Stomach (tissue), 9 donors: ENCODE data around the gene KLRC4. TPM values are rescaled to one million over a fixed set of nuclear protein-coding genes. Genes with fewer than 3 reads are reported as not detected.
"Not testable (repeated sequence)": the region's sequence is repeated elsewhere in the genome, so short reads cannot be mapped to it uniquely, and the experiment has no call there.

Experiments used
- DNase-seq, 2 donors: peaks; one replicate each; pipeline versions ENCODE4 v3.0.0 to v3.0.0-alpha.2; 2013 to 2019
- H3K27ac ChIP-seq, 5 donors: fragments of 200-600 bp in 4 of 5; sonication (generic) in 4 of 5; one replicate each; pipeline ENCODE4 v1.5.1; 2013 to 2019; ENCODE audit warnings: mild to moderate bottlenecking in 1 of 5, moderate library complexity in 1 of 5
- H3K27me3 ChIP-seq, 3 donors: fragments of 200-600 bp; sonication (generic); one replicate each; pipeline ENCODE4 v1.5.1; 2017 to 2019; ENCODE audit warnings: mixed run types in 1 of 3
- H3K36me3 ChIP-seq, 4 donors: fragments of 200-600 bp; sonication (generic); 1 replicate in 3 of 4; 2 replicates in 1 of 4; pipeline ENCODE4 v1.5.1; 2016 to 2019
- H3K4me1 ChIP-seq, 4 donors: fragments of 200-600 bp; sonication (generic); one replicate each; pipeline ENCODE4 v1.5.1; 2016 to 2019
- H3K4me3 ChIP-seq, 4 donors: fragments of 200-600 bp; sonication (generic) in 3 of 4; one replicate each; pipeline ENCODE4 v1.5.1; 2016 to 2019; ENCODE audit warnings: mild to moderate bottlenecking in 1 of 4
- H3K9me3 ChIP-seq, 4 donors: fragments of 200-600 bp; sonication (generic); one replicate each; pipeline ENCODE4 v1.5.1; 2016 to 2019
- EP300 ChIP-seq: sonication (generic); formaldehyde crosslinking; IDR thresholded peaks from one replicate; pipeline ENCODE4 v1.6.1; 2017; ENCODE audit warnings: antibody characterized with exemption
- POLR2A ChIP-seq, 4 donors: fragments of 450-650 bp; IDR thresholded peaks; one replicate each; pipeline ENCODE4 v1.6.1; 2016; ENCODE audit warnings: antibody characterized with exemption in 4 of 4, control low read depth in 2 of 4, mild to moderate bottlenecking in 1 of 4, moderate library complexity in 1 of 4
- POLR2AphosphoS5 ChIP-seq, 3 donors: sonication (generic); formaldehyde crosslinking; IDR thresholded peaks; one replicate each; pipeline ENCODE4 v1.6.1; 2016; ENCODE audit warnings: antibody characterized with exemption in 3 of 3
- WGBS, 5 donors: extraction: QIAGEN DNeasy Blood & Tissue Kit in 3 of 5; methylation state at CpG; one replicate each; pipeline versions ENCODE4 v1.1.5 to v1.1.7; 2013 to 2018; 5-methylcytosine and 5-hydroxymethylcytosine counted together
- intact Hi-C: fragments of 100-400 bp; cut with DNase I; formaldehyde crosslinking; loops from one replicate; pipeline ENCODE4 v1.15.1; 2023; ENCODE audit warnings: low total_unique reads
- polyA plus RNA-seq, 3 donors: library from polyadenylated mRNA; stranded (reverse); fragments of 200-250 nt; gene quantifications; one replicate each; pipeline ENCODE4 v1.2.3, GENCODE V29; 2013
- total RNA-seq, 5 donors: library from RNA; depleted of rRNA; stranded (reverse); fragments of >200 nt; gene quantifications; one replicate each; pipeline versions ENCODE4 v1.1.0 to v1.2.3, GENCODE V29; 2014 to 2016
- TF ChIP-seq, protein P1 (sequence below), 7 experiments: fragments of 450-650 bp in 4 of 7; fragments of 200-600 bp in 3 of 7; sonication (generic) in 3 of 7; IDR thresholded peaks; one replicate each; pipeline ENCODE4 v1.5.1; 2016 to 2019; ENCODE audit warnings: antibody characterized with exemption in 7 of 7, control low read depth in 2 of 7, mild to moderate bottlenecking in 1 of 7
- donor health status: healthy with polysubstance abuse.
- donor health status: Bipolar disorder and iron deficiency.
- donor health status: healthy.

KLRC4 gene
- total and polyA plus RNA-seq, 8 donors = 0.13 to 1.3 TPM; not detected in 6

DNA sequence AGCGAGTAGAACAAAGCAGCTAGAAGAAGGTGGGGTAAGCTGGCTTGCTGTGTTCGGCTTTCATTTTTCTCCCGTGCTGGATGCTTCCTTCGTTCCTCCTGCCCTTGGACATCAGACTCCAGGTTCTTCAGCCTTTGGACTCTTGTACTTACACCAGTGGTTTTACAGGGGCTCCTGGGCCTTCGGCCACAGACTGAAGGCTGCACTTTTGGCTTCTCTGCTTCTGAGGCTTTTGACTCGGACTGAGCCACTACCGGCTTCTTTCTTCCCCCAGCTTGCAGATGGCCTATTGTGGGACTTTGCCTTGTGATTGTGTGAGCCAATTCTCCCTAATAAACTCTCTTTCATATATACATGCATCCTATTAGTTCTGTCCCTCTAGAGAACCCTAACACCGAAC is 16.4 kb upstream of the KLRC4 start:
- WGBS, 5 donors = 85 to 94% (median 88%) methylated on average over 6 to 8 of the region's 8 CpGs
- intact Hi-C loops, H3K36me3 ChIP-seq, H3K27me3 ChIP-seq, H3K27ac ChIP-seq, H3K4me3 ChIP-seq, H3K9me3 ChIP-seq, H3K4me1 ChIP-seq, DNase-seq: not testable (repeated sequence)

DNA sequence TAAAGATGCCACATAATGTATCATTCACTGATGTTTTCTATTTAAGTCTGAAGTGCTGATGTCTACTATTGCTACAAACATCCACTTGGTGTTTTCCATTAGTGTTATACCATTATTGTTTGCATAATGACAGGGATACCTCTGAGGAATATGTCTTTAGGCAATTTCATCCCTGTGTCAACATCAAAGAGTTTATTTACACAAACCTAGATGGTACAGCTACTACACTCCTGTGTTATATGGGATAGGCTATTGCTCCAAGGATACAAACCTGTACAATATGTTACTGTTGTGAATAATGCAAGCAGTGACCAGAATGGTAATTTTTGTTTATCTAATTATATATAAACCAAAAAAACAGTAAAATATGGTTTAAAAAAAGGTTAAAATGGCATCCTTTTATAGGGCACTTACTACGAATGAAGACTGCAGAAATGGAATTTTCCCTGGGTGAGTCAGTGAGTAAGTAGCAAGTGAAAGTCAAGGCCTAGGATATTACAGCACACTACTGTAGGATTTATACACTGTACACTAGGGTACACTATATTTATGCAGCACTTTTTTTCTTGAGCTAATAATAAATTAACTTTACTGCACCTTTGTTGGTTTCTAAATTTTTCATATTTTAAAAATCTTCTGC is 14.8 kb upstream of the KLRC4 start:
- 68 to 100% (median 83%) methylated on average over 1 of the region's 1 CpG; no CpG with 5 or more reads in 1 of the 5 donors for WGBS, 5 donors
- H3K4me3 ChIP-seq, H3K27ac ChIP-seq, DNase-seq, H3K4me1 ChIP-seq, intact Hi-C loops, H3K27me3 ChIP-seq, H3K36me3 ChIP-seq, H3K9me3 ChIP-seq: not testable (repeated sequence)

DNA sequence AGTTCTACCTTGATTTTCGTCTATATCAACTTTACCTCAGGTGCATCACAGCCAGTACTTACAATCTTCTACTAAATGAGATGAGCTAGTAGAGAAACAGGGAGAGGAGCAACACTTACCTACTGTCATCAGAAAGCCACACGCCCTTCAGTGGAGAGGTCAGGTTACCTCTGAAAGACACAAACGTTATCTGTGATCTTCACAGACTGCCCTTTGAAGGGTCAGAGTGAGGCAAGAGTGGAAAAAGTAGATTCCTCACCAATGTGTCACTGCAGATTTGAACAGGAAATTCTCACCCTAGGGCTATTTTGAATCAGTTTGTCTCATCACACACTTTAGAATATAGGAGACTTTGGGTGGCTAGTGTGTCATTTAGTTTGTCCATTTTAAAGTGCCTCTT is 12.6 kb upstream of the KLRC4 start:
- DNase-seq, intact Hi-C loops, H3K27me3 ChIP-seq, H3K36me3 ChIP-seq, H3K4me1 ChIP-seq, H3K4me3 ChIP-seq, H3K27ac ChIP-seq, H3K9me3 ChIP-seq: not testable (repeated sequence)
- 9 to 56% (median 33%) methylated on average over 1 to 2 of the region's 3 CpGs; no CpG with 5 or more reads in 1 of the 5 donors for WGBS, 5 donors

DNA sequence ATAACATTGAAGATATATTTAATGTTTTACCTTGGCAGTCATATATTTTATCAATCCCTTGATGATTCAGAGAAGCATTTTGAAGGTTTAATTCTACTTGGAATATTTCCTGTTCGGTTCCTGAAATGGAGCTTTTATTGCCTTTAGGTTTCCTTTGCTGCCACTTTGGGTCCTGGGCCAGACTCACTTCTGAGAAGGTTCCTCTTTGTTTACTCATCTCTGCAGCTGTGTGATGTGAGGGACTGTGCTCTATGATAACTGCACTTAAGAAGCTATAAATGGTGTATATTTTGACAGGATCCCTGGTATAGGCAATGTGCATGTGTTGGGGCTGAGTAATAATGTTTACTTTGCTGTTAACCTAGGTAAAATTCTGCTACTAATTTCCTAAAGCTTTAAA is 10.8 kb upstream of the KLRC4 start, which contains the start of gene KLRC3:
Gene KLRC3 (minus strand): TSS at position 262 of the 400 bp plus-strand sequence. CDS start 45 bp downstream, at position 217.
- H3K36me3 ChIP-seq, H3K4me3 ChIP-seq, H3K27ac ChIP-seq, H3K9me3 ChIP-seq, H3K4me1 ChIP-seq, DNase-seq, H3K27me3 ChIP-seq, intact Hi-C loops: not testable (repeated sequence)
- 48 to 62% (median 61%) methylated on average over 1 of the region's 1 CpG for WGBS, 5 donors

DNA sequence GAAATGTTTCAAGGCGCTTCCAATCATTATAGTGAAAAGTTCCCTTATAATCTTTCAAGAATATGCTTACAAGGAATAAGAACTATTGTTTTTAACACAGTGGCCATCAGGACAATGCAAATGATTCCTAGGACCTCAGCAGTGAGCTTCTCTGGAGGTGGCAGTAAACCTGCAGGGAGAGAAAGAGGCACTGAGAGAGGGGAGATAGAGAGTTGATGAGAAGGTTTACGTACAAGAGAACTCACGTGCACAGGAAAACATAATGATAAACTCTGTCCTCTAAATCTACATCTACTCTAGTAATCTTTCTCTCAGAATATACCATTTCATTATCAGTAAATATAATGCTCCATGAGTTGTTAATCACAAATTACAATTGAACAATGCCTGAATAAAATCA is 715 bp downstream of the KLRC4 start:
- intact Hi-C loops = no loop called here
- WGBS, 5 donors = 47 to 60% (median 56%) methylated on average over 3 of the region's 3 CpGs
- no peaks in the 10 kb centered on the region for H3K9me3 ChIP-seq
- no peaks in the 10 kb centered on the region for H3K36me3 ChIP-seq
- H3K27ac ChIP-seq = no peak overlapping the region
- H3K4me1 ChIP-seq = no peaks in the 10 kb centered on the region
- peaks cover 0 to 3% (median 0%) of the 10 kb centered on the region in 3 donors for H3K27me3 ChIP-seq
- no peak overlapping the region for H3K4me3 ChIP-seq
- no peak for DNase-seq
- TF ChIP-seq POLR2A (IDR thresholded peaks at IDR 0.05) = no peak
- no peak for TF ChIP-seq POLR2AphosphoS5 (IDR thresholded peaks at IDR 0.05)
- TF ChIP-seq EP300 = no peak
- TF ChIP-seq, protein P1, sequence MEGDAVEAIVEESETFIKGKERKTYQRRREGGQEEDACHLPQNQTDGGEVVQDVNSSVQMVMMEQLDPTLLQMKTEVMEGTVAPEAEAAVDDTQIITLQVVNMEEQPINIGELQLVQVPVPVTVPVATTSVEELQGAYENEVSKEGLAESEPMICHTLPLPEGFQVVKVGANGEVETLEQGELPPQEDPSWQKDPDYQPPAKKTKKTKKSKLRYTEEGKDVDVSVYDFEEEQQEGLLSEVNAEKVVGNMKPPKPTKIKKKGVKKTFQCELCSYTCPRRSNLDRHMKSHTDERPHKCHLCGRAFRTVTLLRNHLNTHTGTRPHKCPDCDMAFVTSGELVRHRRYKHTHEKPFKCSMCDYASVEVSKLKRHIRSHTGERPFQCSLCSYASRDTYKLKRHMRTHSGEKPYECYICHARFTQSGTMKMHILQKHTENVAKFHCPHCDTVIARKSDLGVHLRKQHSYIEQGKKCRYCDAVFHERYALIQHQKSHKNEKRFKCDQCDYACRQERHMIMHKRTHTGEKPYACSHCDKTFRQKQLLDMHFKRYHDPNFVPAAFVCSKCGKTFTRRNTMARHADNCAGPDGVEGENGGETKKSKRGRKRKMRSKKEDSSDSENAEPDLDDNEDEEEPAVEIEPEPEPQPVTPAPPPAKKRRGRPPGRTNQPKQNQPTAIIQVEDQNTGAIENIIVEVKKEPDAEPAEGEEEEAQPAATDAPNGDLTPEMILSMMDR (IDR thresholded peaks at IDR 0.05) = no peak

DNA sequence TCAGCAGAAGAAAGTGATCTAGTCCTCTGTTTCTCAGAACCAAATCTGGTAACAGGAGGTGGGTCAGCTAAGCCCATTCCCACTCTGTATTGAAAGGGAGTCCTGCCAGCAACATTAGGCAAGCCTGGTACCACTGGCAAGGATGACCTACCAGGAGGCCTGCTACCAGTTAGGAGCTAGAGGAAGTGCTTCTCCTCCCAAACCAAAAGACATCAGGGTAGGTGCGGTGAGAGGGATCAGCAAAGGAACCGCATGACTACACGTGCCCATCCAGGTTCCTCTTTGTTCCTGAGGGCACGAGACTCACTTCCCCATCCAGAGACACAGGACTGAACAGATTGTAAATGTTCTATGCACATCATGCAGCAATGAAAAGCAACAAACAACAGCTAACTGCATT is 2.8 kb downstream of the KLRC4 start:
- intact Hi-C loops = no loop called here
- H3K36me3 ChIP-seq = no peaks in the 10 kb centered on the region
- H3K27me3 ChIP-seq = peaks cover 0 to 3% (median 0%) of the 10 kb centered on the region in 3 donors
- WGBS, 5 donors = 50 to 70% (median 66%) methylated on average over 4 of the region's 4 CpGs
- H3K9me3 ChIP-seq = no peaks in the 10 kb centered on the region
- peak overlapping the region in 1 of 5 donors; percentile 17 for H3K27ac ChIP-seq
- DNase-seq = peak in 1 of 2 donors; percentile 30
- TF ChIP-seq, protein P1 (IDR thresholded peaks at IDR 0.05) = no peak
- no peak for TF ChIP-seq POLR2A (IDR thresholded peaks at IDR 0.05)
- no peak for TF ChIP-seq EP300
- no peak for TF ChIP-seq POLR2AphosphoS5 (IDR thresholded peaks at IDR 0.05)
- no peaks in the 10 kb centered on the region for H3K4me1 ChIP-seq
- H3K4me3 ChIP-seq = peak overlapping the region in 2 of 4 donors; percentile 2 to 5
